Activated T-helper 1 cell treated with anti-CD3 and anti-CD28 coated beads, Interleukin-12 subunit alpha, Interleukin-12 subunit beta, Interleukin-2, Interleukin-4 antibody, amounts not matched to agents 30 ng/mL and 10 ng/mL and 1 ng/mL, durations not matched to agents 14 hours and 24 hours and 36 hours (primary cell): Measurements from ENCODE around the gene USP31. TPM values are rescaled to one million over a fixed set of nuclear protein-coding genes. Genes with fewer than 3 reads are reported as not detected.

Experiments
- DNase-seq: peaks from one replicate; pipeline ENCODE4 v3.0.0; 2021; ENCODE audit warnings: low spot score
- H3K27ac Mint-ChIP-seq: one replicate; pipeline ENCODE4 v1.8.0; 2021; ENCODE audit warnings: mild to moderate bottlenecking, mixed read lengths
- H3K27me3 Mint-ChIP-seq: one replicate; pipeline ENCODE4 v1.8.0; 2022; ENCODE audit warnings: mild to moderate bottlenecking, moderate library complexity, mixed read lengths; ENCODE audit not compliant: insufficient read depth
- H3K36me3 Mint-ChIP-seq: one replicate; pipeline ENCODE4 v1.8.0; 2021; ENCODE audit warnings: low read depth, mixed read lengths
- H3K4me1 Mint-ChIP-seq: one replicate; pipeline ENCODE4 v1.8.0; 2021; ENCODE audit warnings: low read depth, mixed read lengths
- H3K4me3 Mint-ChIP-seq: one replicate; pipeline ENCODE4 v1.8.0; 2021; ENCODE audit warnings: mild to moderate bottlenecking, moderate library complexity, mixed read lengths
- H3K9me3 Mint-ChIP-seq: one replicate; pipeline ENCODE4 v1.8.0; 2021; ENCODE audit warnings: mixed read lengths
- intact Hi-C: fragments of 100-400 bp; cut with micrococcal nuclease; formaldehyde crosslinking; loops from one replicate; pipeline ENCODE4 v1.15.1; 2024
- total RNA-seq: library from RNA; stranded (reverse); gene quantifications from 2 replicates; pipeline ENCODE4 v1.2.3, GENCODE V29; 2022

Gene USP31
- total RNA-seq, 1 donor from 2014 or later, result 11.3 TPM

DNA sequence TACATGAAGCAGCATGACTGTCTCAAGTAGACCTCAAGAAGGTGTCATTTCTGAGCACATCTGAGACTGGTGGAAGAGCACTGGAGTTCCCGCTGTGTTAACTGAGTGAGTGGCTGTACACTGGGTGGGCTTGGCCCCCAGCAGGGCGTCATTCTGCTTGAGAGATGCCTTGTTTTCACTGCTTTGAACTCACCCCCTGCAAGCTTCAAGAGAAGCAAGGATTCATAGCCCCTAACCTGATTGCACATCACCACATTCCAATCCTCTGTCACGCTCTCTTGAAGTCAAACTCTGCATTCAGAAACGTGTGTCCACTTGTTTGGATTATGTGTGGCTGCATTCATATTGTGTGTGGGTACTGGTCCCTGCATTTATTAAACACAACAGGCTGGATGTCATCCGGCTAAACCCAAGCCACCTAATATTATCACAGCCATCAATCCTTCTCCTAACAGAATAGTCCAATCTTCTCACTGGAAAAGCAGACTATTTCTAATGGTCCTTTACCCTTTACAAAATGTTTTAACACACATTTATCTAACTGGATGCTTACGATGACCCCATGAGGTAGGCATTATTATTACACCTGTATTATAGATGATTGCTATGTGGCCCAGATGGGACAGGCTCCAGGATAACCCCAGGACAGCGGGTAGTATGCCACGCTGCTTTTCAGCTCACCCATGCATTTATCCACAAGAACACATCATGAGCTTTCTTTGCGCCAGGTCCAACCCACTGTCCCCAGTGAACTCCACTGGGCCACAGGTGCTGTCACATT is 76.3 kb downstream of the USP31 start:
- Mint-ChIP-seq H3K4me1 (no peaks in the 10 kb centered on the region), H3K27ac (no peak overlapping the region), H3K9me3 (no peaks in the 10 kb centered on the region), H3K4me3 (no peak overlapping the region), H3K27me3 (no peaks in the 10 kb centered on the region), H3K36me3 (peaks cover 16% of the 10 kb centered on the region)
- intact Hi-C loops, result no loop called here
- DNase-seq, result no peak

GRCh38 chr16:23072084-23072599 is 77.1 kb downstream of the USP31 start:
- Mint-ChIP-seq H3K9me3 (no peaks in the 10 kb centered on the region), H3K36me3 (peaks cover 17% of the 10 kb centered on the region), H3K27me3 (no peaks in the 10 kb centered on the region), H3K4me1 (no peaks in the 10 kb centered on the region), H3K27ac (no peak overlapping the region), H3K4me3 (no peak overlapping the region)
- intact Hi-C loops, result no loop called here
- no peak for DNase-seq

GRCh38 chr16:23071196-23072083 is 77.8 kb downstream of the USP31 start:
- DNase-seq, result no peak
- intact Hi-C loops, result no loop called here
- no peaks in the 10 kb centered on the region for H3K27me3 Mint-ChIP-seq
- H3K4me3 Mint-ChIP-seq, result no peak overlapping the region
- H3K9me3 Mint-ChIP-seq, result no peaks in the 10 kb centered on the region
- peaks cover 17% of the 10 kb centered on the region for H3K36me3 Mint-ChIP-seq
- H3K27ac Mint-ChIP-seq, result no peak overlapping the region
- H3K4me1 Mint-ChIP-seq, result no peaks in the 10 kb centered on the region

DNA sequence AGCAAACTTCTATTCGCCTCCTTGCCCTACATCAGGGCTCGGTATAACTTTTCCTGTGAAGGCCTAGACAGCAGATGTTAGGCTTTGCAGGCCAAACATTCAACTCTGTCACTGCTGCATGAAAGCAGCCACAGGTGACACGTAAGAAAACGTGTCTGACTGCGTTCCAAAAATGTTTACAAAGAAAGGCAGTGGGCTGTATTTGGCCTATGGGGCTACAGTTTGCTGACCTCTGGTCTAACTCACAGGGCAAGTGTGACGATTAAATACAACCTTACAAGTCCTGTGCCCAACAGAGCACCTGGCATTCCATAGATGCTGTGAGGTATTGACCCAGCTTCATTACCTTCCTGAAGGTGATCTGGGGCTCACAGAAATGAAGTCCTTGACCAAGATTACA is 79.4 kb downstream of the USP31 start:
- H3K4me1 Mint-ChIP-seq, result no peaks in the 10 kb centered on the region
- H3K4me3 Mint-ChIP-seq, result no peak overlapping the region
- H3K36me3 Mint-ChIP-seq, result peaks cover 17% of the 10 kb centered on the region
- no peaks in the 10 kb centered on the region for H3K9me3 Mint-ChIP-seq
- no peaks in the 10 kb centered on the region for H3K27me3 Mint-ChIP-seq
- no peak overlapping the region for H3K27ac Mint-ChIP-seq
- no peak for DNase-seq
- intact Hi-C loops, result loop anchor here (10.0 kb wide), 3 partner anchors 365 to 1515 kb away; no protein-coding TSS in a partner anchor

DNA sequence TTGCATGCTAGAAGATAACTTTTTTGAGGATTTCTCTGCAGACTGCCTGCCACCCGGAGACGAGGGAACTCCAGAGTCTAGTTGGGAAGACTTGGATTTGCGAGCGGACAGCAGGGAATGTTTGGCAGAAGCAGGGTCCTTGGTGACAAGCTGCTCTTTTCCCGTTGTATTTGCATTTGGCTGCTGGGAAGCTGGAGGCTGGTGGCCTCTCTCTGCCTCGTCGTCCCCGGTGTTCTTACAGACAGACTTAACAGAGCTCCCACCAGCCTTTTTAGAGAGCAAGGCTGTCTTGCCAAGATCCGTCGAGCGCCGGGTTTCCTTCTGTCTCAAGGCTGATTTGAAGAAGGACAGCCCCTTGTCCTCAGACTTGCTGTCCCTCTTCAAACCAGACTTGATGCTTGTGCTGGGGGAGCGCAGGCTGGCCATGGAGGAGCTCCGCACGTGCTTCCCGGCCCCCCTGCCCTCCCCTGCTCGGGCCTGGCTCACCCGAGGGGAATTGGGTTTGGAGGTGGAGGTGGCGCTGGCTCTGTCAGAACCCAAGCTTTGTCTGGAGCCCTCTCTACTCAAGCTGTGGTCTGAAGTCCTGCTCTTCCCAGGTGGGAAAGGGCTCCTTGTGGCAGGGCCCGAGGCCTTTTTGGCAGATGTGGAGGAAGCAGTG is 81.0 kb downstream of the USP31 start:
- Mint-ChIP-seq H3K9me3 (no peaks in the 10 kb centered on the region), H3K27me3 (no peaks in the 10 kb centered on the region), H3K4me1 (no peaks in the 10 kb centered on the region), H3K4me3 (no peak overlapping the region), H3K27ac (no peak overlapping the region), H3K36me3 (peaks cover 17% of the 10 kb centered on the region)
- intact Hi-C loops, result loop anchor here (10.0 kb wide), 3 partner anchors 367 to 1513 kb away; no protein-coding TSS in a partner anchor
- no peak for DNase-seq

DNA sequence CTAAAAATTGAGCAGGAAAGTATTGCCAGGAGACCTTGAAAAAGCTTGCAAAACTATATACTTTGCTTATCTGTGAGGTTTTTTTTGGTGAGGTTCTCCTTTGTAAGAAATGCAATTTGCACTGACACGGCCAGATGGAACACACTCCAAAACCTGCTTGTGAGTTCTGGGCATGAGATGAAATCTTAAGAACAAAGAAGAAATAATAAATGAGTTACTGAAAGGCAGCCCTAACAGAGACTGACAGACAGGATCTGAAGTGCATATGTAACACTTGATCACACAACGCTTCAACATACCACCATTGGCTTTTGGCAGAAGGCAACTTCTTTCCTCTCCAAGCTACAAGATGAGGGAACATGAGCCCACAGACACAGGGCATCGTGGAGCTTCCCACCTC is 82.6 kb downstream of the USP31 start:
- no peaks in the 10 kb centered on the region for H3K9me3 Mint-ChIP-seq
- intact Hi-C loops, result loop anchor here (10.0 kb wide), 3 partner anchors 368 to 1512 kb away; no protein-coding TSS in a partner anchor

GRCh38 chr16:23064639-23065038 is 84.6 kb downstream of the USP31 start:
- Mint-ChIP-seq H3K4me3 (no peak overlapping the region), H3K4me1 (peaks cover 6% of the 10 kb centered on the region), H3K27ac (no peak overlapping the region), H3K27me3 (peaks cover 3% of the 10 kb centered on the region), H3K9me3 (no peaks in the 10 kb centered on the region), H3K36me3 (peaks cover 12% of the 10 kb centered on the region)
- intact Hi-C loops, result loop anchor here (10.0 kb wide), 3 partner anchors 370 to 1510 kb away; no protein-coding TSS in a partner anchor
- DNase-seq, result no peak

More for the DNA sequence above, 82.6 kb downstream of the USP31 start:
- Mint-ChIP-seq H3K4me1 (no peaks in the 10 kb centered on the region), H3K4me3 (no peak overlapping the region), H3K27ac (no peak overlapping the region), H3K36me3 (peaks cover 17% of the 10 kb centered on the region), H3K27me3 (no peaks in the 10 kb centered on the region)
- no peak for DNase-seq

GRCh38 chr16:23062524-23062923 is 86.7 kb downstream of the USP31 start:
- intact Hi-C loops, result loop anchor here (10.0 kb wide), 3 partner anchors 372 to 1508 kb away; no protein-coding TSS in a partner anchor
- Mint-ChIP-seq H3K27ac (no peak overlapping the region), H3K27me3 (peaks cover 10% of the 10 kb centered on the region), H3K4me1 (peaks cover 6% of the 10 kb centered on the region), H3K9me3 (no peaks in the 10 kb centered on the region), H3K4me3 (no peak overlapping the region), H3K36me3 (peaks cover under 1% of the 10 kb centered on the region)
- no peak for DNase-seq

- no peak overlapping the region for H3K4me3 Mint-ChIP-seq
- no peak overlapping the region for H3K27ac Mint-ChIP-seq
- H3K9me3 Mint-ChIP-seq, result no peaks in the 10 kb centered on the region
- intact Hi-C loops, result loop anchor here (10.0 kb wide), 3 partner anchors 373 to 1507 kb away; no protein-coding TSS in a partner anchor
- peaks cover 12% of the 10 kb centered on the region for H3K27me3 Mint-ChIP-seq
- DNase-seq, result no peak
- no peaks in the 10 kb centered on the region for H3K36me3 Mint-ChIP-seq
- peaks cover 6% of the 10 kb centered on the region for H3K4me1 Mint-ChIP-seq
These were observed 87.6 kb downstream of the USP31 start for GRCh38 chr16:23061669-23062068.

DNA sequence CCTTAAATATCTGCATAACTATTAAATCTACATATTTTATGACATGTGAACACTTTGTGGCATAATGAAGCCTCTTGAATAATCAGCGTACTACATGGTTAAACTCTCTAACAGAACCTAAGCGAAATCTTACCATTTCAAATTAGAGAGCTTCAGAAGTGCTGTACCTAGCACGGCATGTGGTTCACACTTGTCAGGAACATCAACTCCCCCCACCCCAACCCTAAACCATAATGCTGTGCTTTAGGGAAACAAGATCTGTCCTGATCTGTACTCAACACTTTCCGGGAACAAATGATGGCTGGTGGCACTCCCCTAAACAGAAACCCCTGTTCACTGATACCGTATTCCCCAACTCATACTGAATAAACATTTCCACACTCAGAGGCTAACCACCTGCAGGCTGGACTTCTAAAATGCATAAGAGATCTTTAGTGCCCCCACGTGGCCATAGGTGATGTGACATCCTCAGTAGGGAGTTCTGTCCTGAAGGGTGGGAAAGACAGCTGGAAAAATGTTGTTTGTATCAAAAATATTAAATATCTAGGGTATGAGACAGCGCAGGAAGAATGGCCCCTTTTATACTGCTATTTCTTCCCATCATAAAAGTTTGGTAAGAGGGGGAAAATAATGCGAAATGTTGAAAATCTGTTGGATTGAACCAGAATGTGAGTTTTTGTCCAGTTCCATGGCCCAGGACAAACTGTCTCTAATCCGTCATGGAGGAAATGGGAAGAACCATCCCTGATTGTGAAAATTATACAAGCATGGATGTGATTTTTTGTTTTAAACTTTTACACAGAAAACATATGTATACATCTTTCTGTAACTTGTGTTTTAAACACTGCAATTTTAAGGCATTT is 88.6 kb downstream of the USP31 start:
- Mint-ChIP-seq H3K4me3 (no peak overlapping the region), H3K4me1 (peaks cover 6% of the 10 kb centered on the region), H3K27ac (no peak overlapping the region), H3K9me3 (no peaks in the 10 kb centered on the region), H3K27me3 (peaks cover 14% of the 10 kb centered on the region), H3K36me3 (no peaks in the 10 kb centered on the region)
- DNase-seq, result peak; percentile 20
- intact Hi-C loops, result loop anchor here (1.0 to 10.0 kb wide), 4 partner anchors 161 to 1506 kb away; no protein-coding TSS in a partner anchor

GRCh38 chr16:23059433-23059832 is 89.8 kb downstream of the USP31 start:
- H3K36me3 Mint-ChIP-seq, result no peaks in the 10 kb centered on the region
- H3K9me3 Mint-ChIP-seq, result no peaks in the 10 kb centered on the region
- peaks cover 19% of the 10 kb centered on the region for H3K27me3 Mint-ChIP-seq
- no peak overlapping the region for H3K27ac Mint-ChIP-seq
- intact Hi-C loops, result no loop called here
- H3K4me1 Mint-ChIP-seq, result peaks cover 6% of the 10 kb centered on the region
- no peak overlapping the region for H3K4me3 Mint-ChIP-seq
- DNase-seq, result no peak
